Caco-2 (cell line): ENCODE results near the gene ABI2. TPM values are rescaled to one million over a fixed set of nuclear protein-coding genes. Genes with fewer than 3 reads are reported as not detected.

ENCODE experiments used
- BruUV-seq: library from RNA; stranded (reverse); fragments of 400-500 nt; replicated peaks from 2 replicates; lab custom pipeline; 2021; lab: Mats Ljungman, UMichigan
- CTCF ChIA-PET: fragments of 300-600 bp; sonication (Branson Sonifier 250); formaldehyde crosslinking; loops from one replicate; lab custom pipeline; 2022; ENCODE audit warnings: antibody characterized with exemption; lab: Charles Lee
- POLR2A ChIA-PET: fragments of 300-600 bp; sonication (Branson Sonifier 250); formaldehyde crosslinking; loops from one replicate; lab custom pipeline; 2022; ENCODE audit warnings: antibody characterized with exemption; lab: Charles Lee
- DNase-seq, 2 experiments: peaks; one replicate each; pipeline versions ENCODE4 v3.0.0 to v3.0.0-alpha.2; 2020 to 2022
- H3K27me3 ChIP-seq: replicated peaks from 2 replicates; pipeline ENCODE4 v1.6.0; 2011; ENCODE audit warnings: low read length; ENCODE audit not compliant: control insufficient read depth, insufficient read depth
- H3K36me3 ChIP-seq: 2 replicates; pipeline ENCODE4 v1.5.1; 2011; ENCODE audit warnings: low read length; ENCODE audit not compliant: control insufficient read depth, insufficient read depth
- H3K4me1 ChIP-seq: fragments of 250-450 bp; sonication (Bioruptor Pico); 2 replicates; pipeline ENCODE4 v1.5.1; 2020; ENCODE audit warnings: mild to moderate bottlenecking
- H3K4me3 ChIP-seq: 2 replicates; pipeline ENCODE4 v1.5.1; 2011; ENCODE audit warnings: low read depth, mild to moderate bottlenecking, control low read depth, low read length
- H3K9me3 ChIP-seq: fragments of 250-450 bp; sonication (Bioruptor Pico); 2 replicates; pipeline ENCODE4 v1.5.1; 2020; ENCODE audit warnings: mild to moderate bottlenecking, moderate library complexity
- H3K27ac Mint-ChIP-seq: one replicate; pipeline ENCODE4 v1.8.0; 2022; ENCODE audit warnings: mixed read lengths; ENCODE audit not compliant: unreplicated experiment
- H3K27me3 Mint-ChIP-seq: one replicate; pipeline ENCODE4 v1.8.0; 2022; ENCODE audit warnings: mixed read lengths; ENCODE audit not compliant: insufficient read depth, unreplicated experiment
- H3K36me3 Mint-ChIP-seq: one replicate; pipeline ENCODE4 v1.8.0; 2022; ENCODE audit warnings: mild to moderate bottlenecking, mixed read lengths; ENCODE audit not compliant: insufficient read depth, unreplicated experiment
- H3K4me1 Mint-ChIP-seq: one replicate; pipeline ENCODE4 v1.8.0; 2022; ENCODE audit warnings: low read depth, mixed read lengths; ENCODE audit not compliant: unreplicated experiment
- H3K4me3 Mint-ChIP-seq: one replicate; pipeline ENCODE4 v1.8.0; 2022; ENCODE audit warnings: mild to moderate bottlenecking, moderate library complexity, mixed read lengths; ENCODE audit not compliant: unreplicated experiment
- H3K9me3 Mint-ChIP-seq: one replicate; pipeline ENCODE4 v1.8.0; 2022; ENCODE audit warnings: mixed read lengths; ENCODE audit not compliant: unreplicated experiment
- CTCF ChIP-seq, 2 experiments: fragments of 200-600 bp in 1 of 2; IDR thresholded peaks; 1 replicate in 1 of 2; 2 replicates in 1 of 2; pipeline versions ENCODE4 v1.5.1 to v1.8.0; 2011 to 2022; ENCODE audit warnings: antibody characterized with exemption in 1 of 2, control low read depth in 1 of 2, inconsistent platforms in 1 of 2, low read depth in 1 of 2, low read length in 1 of 2, mild to moderate bottlenecking in 1 of 2, moderate library complexity in 1 of 2; ENCODE audit not compliant: insufficient read depth in 1 of 2, severe bottlenecking in 1 of 2, unreplicated experiment in 1 of 2
- intact Hi-C: fragments of 100-400 bp; cut with micrococcal nuclease; formaldehyde crosslinking; loops from one replicate; pipeline ENCODE4 v1.10.0; 2022; ENCODE audit not compliant: unreplicated experiment
- total RNA-seq: library from RNA; stranded (reverse); gene quantifications from 2 replicates; pipeline ENCODE4 v1.2.3, GENCODE V29; 2022

The ABI2 gene
- total RNA-seq, 1 experiment from 2014 or later, result 60.0 TPM

- no peaks in the 10 kb centered on the region for H3K36me3 ChIP-seq
- no peak for DNase-seq
- no peak overlapping the region for H3K4me3 Mint-ChIP-seq
- ChIA-PET POLR2A (no interaction called here), CTCF (no interaction called here)
- TF ChIP-seq CTCF (IDR thresholded peaks at IDR 0.05; ENCODE audit: insufficient read depth in 1 of 2, low read depth in 1 of 2, low read length in 1 of 2, severe bottlenecking in 1 of 2, unreplicated experiment in 1 of 2), result no peak
- BruUV-seq, result no TSS peak
- H3K27me3 ChIP-seq, result no peaks in the 10 kb centered on the region
- H3K36me3 Mint-ChIP-seq, result peaks cover 56% of the 10 kb centered on the region
- H3K4me1 ChIP-seq, result no peaks in the 10 kb centered on the region
- no peaks in the 10 kb centered on the region for H3K27me3 Mint-ChIP-seq
- H3K4me1 Mint-ChIP-seq, result no peaks in the 10 kb centered on the region
- intact Hi-C loops, result no loop called here
- no peak overlapping the region for H3K27ac Mint-ChIP-seq
- no peaks in the 10 kb centered on the region for H3K9me3 Mint-ChIP-seq
- H3K9me3 ChIP-seq, result no peaks in the 10 kb centered on the region
- no peak overlapping the region for H3K4me3 ChIP-seq
Measured at GRCh38 chr2:203431391-203432185, 103.4 kb downstream of the ABI2 start.

- Mint-ChIP-seq H3K4me3 (no peak overlapping the region), H3K9me3 (no peaks in the 10 kb centered on the region), H3K27ac (no peak overlapping the region), H3K36me3 (peaks cover 61% of the 10 kb centered on the region), H3K4me1 (peaks cover under 1% of the 10 kb centered on the region), H3K27me3 (no peaks in the 10 kb centered on the region)
- Histone ChIP-seq H3K27me3 (no peaks in the 10 kb centered on the region), H3K4me1 (no peaks in the 10 kb centered on the region), H3K36me3 (no peaks in the 10 kb centered on the region), H3K9me3 (no peaks in the 10 kb centered on the region), H3K4me3 (no peak overlapping the region)
- no peak for DNase-seq
- TF ChIP-seq CTCF (IDR thresholded peaks at IDR 0.05; ENCODE audit: insufficient read depth in 1 of 2, low read depth in 1 of 2, low read length in 1 of 2, severe bottlenecking in 1 of 2, unreplicated experiment in 1 of 2), result no peak
- ChIA-PET CTCF (no interaction called here), POLR2A (no interaction called here)
- no TSS peak for BruUV-seq
- intact Hi-C loops, result no loop called here
Measured at GRCh38 chr2:203432811-203433210, 104.6 kb downstream of the ABI2 start.

- H3K27me3 ChIP-seq, result no peaks in the 10 kb centered on the region
- no TSS peak for BruUV-seq
- CTCF ChIA-PET, result no interaction called here
Measured at GRCh38 chr2:203436496-203436895, 108.3 kb downstream of the ABI2 start.

More at GRCh38 chr2:203436496-203436895, 108.3 kb downstream of the ABI2 start:
- Mint-ChIP-seq H3K4me1 (peaks cover 6% of the 10 kb centered on the region), H3K4me3 (no peak overlapping the region), H3K36me3 (peaks cover 77% of the 10 kb centered on the region), H3K9me3 (no peaks in the 10 kb centered on the region), H3K27me3 (no peaks in the 10 kb centered on the region), H3K27ac (no peak overlapping the region)
- Histone ChIP-seq H3K36me3 (no peaks in the 10 kb centered on the region; the same call in none of the 2 replicates), H3K9me3 (no peaks in the 10 kb centered on the region), H3K4me1 (no peaks in the 10 kb centered on the region), H3K4me3 (no peak overlapping the region)
- POLR2A ChIA-PET, result no interaction called here
- intact Hi-C loops, result no loop called here
- DNase-seq, result no peak
- no peak for TF ChIP-seq CTCF (IDR thresholded peaks at IDR 0.05; ENCODE audit: insufficient read depth in 1 of 2, low read depth in 1 of 2, low read length in 1 of 2, severe bottlenecking in 1 of 2, unreplicated experiment in 1 of 2)
